Ishikawa (cell line): Measurements from ENCODE around the gene GPR6.
A peak's percentile ranks its signal among the peaks of the same experiment; 100 is the strongest.

ENCODE experiments used
- CEBPB ChIP-seq: IDR thresholded peaks from 2 replicates; pipeline ENCODE4 v1.6.1; 2012
- CREB1 ChIP-seq: IDR thresholded peaks from 2 replicates; pipeline ENCODE4 v1.6.1; 2012; ENCODE audit warnings: low read depth
- EGR1 ChIP-seq: IDR thresholded peaks from 2 replicates; pipeline ENCODE4 v1.6.1; 2012
- EP300 ChIP-seq: IDR thresholded peaks from 2 replicates; pipeline ENCODE4 v1.6.1; 2012; ENCODE audit warnings: borderline replicate concordance
- FOXM1 ChIP-seq: IDR thresholded peaks from 2 replicates; pipeline ENCODE4 v1.6.1; 2012; ENCODE audit warnings: low read depth, borderline replicate concordance
- NFIC ChIP-seq: IDR thresholded peaks from 2 replicates; pipeline ENCODE4 v1.6.1; 2012
- RAD21 ChIP-seq: IDR thresholded peaks from 2 replicates; pipeline ENCODE4 v1.6.1; 2012; ENCODE audit warnings: low read depth
- REST ChIP-seq: IDR thresholded peaks from 2 replicates; pipeline ENCODE4 v1.6.1; 2012; ENCODE audit warnings: low read depth, mild to moderate bottlenecking
- TAF1 ChIP-seq: IDR thresholded peaks from 2 replicates; pipeline ENCODE4 v1.6.1; 2012; ENCODE audit warnings: low read depth, mild to moderate bottlenecking
- TCF12 ChIP-seq: IDR thresholded peaks from 2 replicates; pipeline ENCODE4 v1.6.1; 2012; ENCODE audit warnings: low read depth
- TEAD4 ChIP-seq: IDR thresholded peaks from 2 replicates; pipeline ENCODE4 v1.6.1; 2012
- USF1 ChIP-seq: IDR thresholded peaks from 2 replicates; pipeline ENCODE4 v1.6.1; 2012
- YY1 ChIP-seq: IDR thresholded peaks from 2 replicates; pipeline ENCODE4 v1.6.1; 2012; ENCODE audit warnings: low read depth
- ZBTB7A ChIP-seq: IDR thresholded peaks from 2 replicates; pipeline ENCODE4 v1.6.1; 2012; ENCODE audit warnings: low read depth
- TF ChIP-seq, protein P1 (sequence below): IDR thresholded peaks from 2 replicates; pipeline ENCODE4 v1.6.1; 2012

GPR6 gene

DNA sequence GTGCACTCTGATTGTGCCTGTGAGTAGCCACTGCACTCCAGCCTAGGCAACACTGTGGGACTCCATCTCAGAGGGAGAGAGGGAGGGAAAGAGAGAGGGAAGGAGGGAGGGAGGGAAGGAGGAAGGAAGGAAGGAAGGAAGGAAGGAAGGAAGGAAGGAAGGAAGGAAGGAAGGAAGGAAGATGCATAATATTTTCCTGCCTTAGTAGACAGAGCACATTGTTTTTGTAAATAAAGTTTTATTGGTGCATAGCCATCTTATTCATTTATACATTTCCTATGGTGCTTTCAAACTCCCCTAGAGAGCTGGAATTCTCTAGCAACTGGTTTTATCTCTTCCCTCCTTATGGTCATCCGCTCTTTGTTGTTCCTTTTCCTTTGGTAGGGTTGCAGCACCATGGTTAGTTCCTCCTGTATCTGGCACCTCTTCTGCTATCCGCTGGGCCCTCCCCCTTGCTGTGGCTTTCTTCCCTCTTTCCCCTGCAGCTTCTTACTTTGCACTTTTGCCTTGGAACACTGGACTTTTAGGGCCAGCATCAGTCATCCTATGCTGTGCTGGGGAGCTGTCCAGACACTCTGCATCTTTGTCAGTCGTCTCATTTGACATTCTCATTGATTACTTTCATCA, 20.2 kb downstream of the GPR6 start:
- TF ChIP-seq ZBTB7A (no peak), REST (peak; percentile 81)

DNA sequence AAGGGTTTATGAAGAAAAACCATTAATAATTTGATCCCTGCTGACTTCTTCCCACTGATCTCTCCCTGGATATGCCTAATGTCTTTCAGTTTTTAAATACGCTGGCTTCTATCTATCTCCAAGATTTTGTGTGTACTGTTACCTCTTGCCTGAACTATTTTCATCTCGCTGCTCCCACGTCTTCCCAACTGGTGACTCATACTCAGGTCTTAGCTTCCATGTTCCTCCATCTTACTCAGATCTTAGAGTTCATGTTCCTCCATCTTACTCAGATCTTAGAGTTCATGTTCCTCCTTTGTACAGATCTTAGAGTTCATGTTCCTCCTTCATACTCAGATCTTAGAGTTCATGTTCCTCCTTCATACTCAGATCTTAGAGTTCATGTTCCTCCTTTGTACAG, 21.6 kb downstream of the GPR6 start:
- TF ChIP-seq TEAD4 (no peak), ZBTB7A (no peak), TCF12 (no peak), EGR1 (no peak), FOXM1 (no peak), YY1 (no peak), CREB1 (no peak), TAF1 (no peak), RAD21 (no peak), CEBPB (no peak), NFIC (no peak), EP300 (no peak), REST (no peak), USF1 (no peak)
- TF ChIP-seq, protein P1, sequence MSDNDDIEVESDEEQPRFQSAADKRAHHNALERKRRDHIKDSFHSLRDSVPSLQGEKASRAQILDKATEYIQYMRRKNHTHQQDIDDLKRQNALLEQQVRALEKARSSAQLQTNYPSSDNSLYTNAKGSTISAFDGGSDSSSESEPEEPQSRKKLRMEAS, result no peak

GRCh38 chr6:110002676-110003075, 24.6 kb downstream of the GPR6 start:
- TF ChIP-seq TAF1 (no peak), REST (no peak), EGR1 (no peak), CEBPB (no peak), TEAD4 (no peak), YY1 (no peak), FOXM1 (no peak), CREB1 (no peak), TCF12 (no peak), USF1 (no peak), RAD21 (no peak), ZBTB7A (no peak), EP300 (no peak), NFIC (no peak)
- TF ChIP-seq, protein P1, result no peak

- TF ChIP-seq FOXM1 (no peak), REST (no peak), NFIC (no peak), EP300 (no peak), CEBPB (no peak), CREB1 (no peak), TEAD4 (no peak), USF1 (no peak), ZBTB7A (no peak), YY1 (no peak), EGR1 (no peak)
Observed at GRCh38 chr6:110013386-110013785, 35.3 kb downstream of the GPR6 start.
